PC-9 (cell line): ENCODE measurements around the gene ANGPTL7.

ENCODE experiments used
- CTCF ChIP-seq: fragments of 200-600 bp; sonication (generic); conservative IDR thresholded peaks from 2 replicates; pipeline ENCODE4 v1.6.1; 2017; ENCODE audit warnings: mixed run types, antibody characterized with exemption, mild to moderate bottlenecking, moderate library complexity
- EZH2 ChIP-seq: fragments of 200-600 bp; sonication (generic); IDR thresholded peaks from 2 replicates; pipeline ENCODE4 v1.8.0; 2017; ENCODE audit warnings: antibody characterized with exemption, low read depth

DNA sequence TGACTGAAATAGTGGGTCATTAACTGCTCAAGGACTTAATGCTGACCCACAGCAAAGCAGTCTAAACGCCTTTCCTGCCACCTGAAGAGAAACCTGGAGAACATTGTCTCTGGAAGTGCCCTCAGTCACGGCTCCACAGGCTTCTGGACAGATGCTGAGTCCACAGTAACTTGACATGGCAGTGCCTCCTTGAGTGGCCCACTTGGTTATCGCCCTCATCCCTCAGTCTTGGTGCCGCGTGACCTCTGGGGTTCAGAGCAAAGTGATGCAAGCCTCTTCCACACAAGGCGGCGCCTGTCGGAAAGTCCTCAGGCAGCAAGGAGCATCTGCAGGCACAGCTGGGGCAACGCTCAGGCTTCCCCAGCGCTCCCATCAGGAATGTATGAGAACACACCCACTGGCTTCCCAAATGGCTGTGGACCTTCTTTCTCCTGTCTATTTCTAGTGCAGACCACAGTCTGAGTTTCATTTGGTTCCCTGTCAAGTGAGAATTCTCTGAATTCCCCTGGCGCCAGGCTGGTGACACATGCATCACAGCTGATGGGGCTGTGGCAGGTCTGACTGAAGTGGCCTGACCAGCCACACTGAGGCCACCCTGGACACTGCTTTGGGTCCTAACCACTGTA lies 13.0 kb upstream of the ANGPTL7 start:
- TF ChIP-seq EZH2, result no peak
- no peak for TF ChIP-seq CTCF
